ENCODE data around the gene FOXJ2. TPM values are rescaled to one million over a fixed set of nuclear protein-coding genes. Genes with fewer than 3 reads are reported as not detected.

The FOXJ2 gene
- total and polyA plus RNA-seq, 2 donors (not counting 1 experiment from before 2014, with no cell fraction given) = 9.5 to 19.4 TPM

DNA sequence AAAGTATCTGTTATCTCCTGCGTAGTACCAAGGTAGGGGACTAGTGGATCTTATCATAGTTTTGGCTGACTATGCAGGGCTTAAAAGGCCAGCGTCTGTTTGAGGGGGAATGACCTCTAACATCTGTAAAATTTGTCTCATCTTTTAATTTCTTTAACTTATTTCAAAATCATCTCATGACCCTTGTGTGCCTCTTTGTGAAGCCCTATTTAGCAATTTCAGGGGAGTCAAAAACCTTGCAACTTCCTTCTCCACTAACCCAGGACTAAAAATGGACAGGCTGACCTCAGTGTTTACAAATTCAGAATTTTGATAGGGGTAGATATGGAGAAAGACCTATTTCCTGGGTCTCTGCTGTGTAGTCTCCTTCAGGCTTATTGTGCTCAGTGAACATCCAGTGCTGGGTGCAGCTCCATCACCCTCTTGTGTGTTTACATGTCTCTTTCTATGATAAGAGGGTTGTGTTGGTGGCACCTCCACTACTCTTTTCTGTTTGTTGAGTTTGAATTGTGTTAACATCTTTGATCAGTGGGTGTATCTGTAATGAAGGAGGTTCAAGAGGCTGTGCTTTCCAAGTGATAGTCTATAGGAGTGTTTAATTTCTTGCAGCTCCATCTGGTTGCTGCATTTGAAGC, 63.9 kb downstream of the FOXJ2 start:
- H3K4me1 ChIP-seq (ENCODE audit: control insufficient read depth in 2 of 2, insufficient read depth in 2 of 2, low read length in 2 of 2) = no peaks in the 10 kb centered on the region
- WGBS (ENCODE audit: insufficient coverage) = no CpG with 5 or more reads among the region's 2 CpGs
- intact Hi-C loops (cut with micrococcal nuclease) = no loop called here
- no peak overlapping the region for H3K4me3 ChIP-seq (ENCODE audit: control extremely low read depth in 1 of 5, extremely low read depth in 1 of 5, insufficient read depth in 1 of 5, low read depth in 2 of 5, low read length in 4 of 5)
- H3K4me2 ChIP-seq (replicated peaks; ENCODE audit: low read depth, low read length, poor library complexity, severe bottlenecking) = no peak overlapping the region
- no peaks in the 10 kb centered on the region for H3K79me2 ChIP-seq (ENCODE audit: control insufficient read depth, insufficient read depth, low read length)
- Mint-ChIP-seq H3K9me3 (ENCODE audit: insufficient read depth) (no peaks in the 10 kb centered on the region), H3K27me3 (no peaks in the 10 kb centered on the region), H3K27ac (no peak overlapping the region), H3K4me1 (no peaks in the 10 kb centered on the region), H3K4me3 (no peak overlapping the region)
- no peaks in the 10 kb centered on the region for H4K20me1 ChIP-seq (ENCODE audit: control insufficient read depth, insufficient read depth, low read length, poor library complexity, severe bottlenecking)
- peaks cover 14 to 55% of the 10 kb centered on the region in 2 experiments for H3K36me3 ChIP-seq (replicated peaks in 1 of 2; ENCODE audit: control extremely low read depth in 1 of 2, control insufficient read depth in 1 of 2, extremely low read depth in 1 of 2, insufficient read depth in 2 of 2, low read length in 1 of 2)
- CTCF ChIA-PET = interaction anchor here (0.9 kb wide), 1 partner anchor 13 kb away, joined by 3 read pairs; no protein-coding TSS in a partner anchor
- ATAC-seq (ENCODE audit: low read depth) (no peak), DNase-seq (no peak)
- H3K27ac ChIP-seq (ENCODE audit: low read length in 2 of 2) = no peak overlapping the region
- TF ChIP-seq EZH2 (IDR thresholded peaks at IDR 0.05; ENCODE audit: borderline replicate concordance, insufficient read depth, low read depth, low read length, poor library complexity, severe bottlenecking) (no peak), CTCF (IDR thresholded peaks at IDR 0.05) (no peak)
- no peak overlapping the region for H3K9ac ChIP-seq (ENCODE audit: low read length)
- H3K27me3 ChIP-seq (replicated peaks in 1 of 4; ENCODE audit: control extremely low read depth in 1 of 4, control insufficient read depth in 3 of 4, insufficient read depth in 4 of 4, low read length in 3 of 4) = no peaks in the 10 kb centered on the region
- no peaks in the 10 kb centered on the region for H3K9me3 ChIP-seq (ENCODE audit: control extremely low read depth in 1 of 3, control insufficient read depth in 2 of 3, insufficient read depth in 1 of 3, low read length in 2 of 3)
- POLR2A ChIA-PET = no interaction called here
- no peak overlapping the region for H2AFZ ChIP-seq (ENCODE audit: insufficient read depth, low read depth, low read length, poor library complexity, severe bottlenecking)

- no peaks in the 10 kb centered on the region for H3K79me2 ChIP-seq (ENCODE audit: control insufficient read depth, insufficient read depth, low read length)
- H3K9me3 ChIP-seq (ENCODE audit: control extremely low read depth in 1 of 3, control insufficient read depth in 2 of 3, insufficient read depth in 1 of 3, low read length in 2 of 3) = no peaks in the 10 kb centered on the region
- DNase-seq (no peak), ATAC-seq (ENCODE audit: low read depth) (no peak)
- no peak overlapping the region for H3K9ac ChIP-seq (ENCODE audit: low read length)
- 100% methylated on average over 3 of the region's 3 CpGs for WGBS (ENCODE audit: insufficient coverage)
- Mint-ChIP-seq H3K4me1 (no peaks in the 10 kb centered on the region), H3K27me3 (no peaks in the 10 kb centered on the region), H3K9me3 (ENCODE audit: insufficient read depth) (no peaks in the 10 kb centered on the region), H3K4me3 (no peak overlapping the region), H3K27ac (no peak overlapping the region)
- no peaks in the 10 kb centered on the region for H3K4me1 ChIP-seq (ENCODE audit: control insufficient read depth in 2 of 2, insufficient read depth in 2 of 2, low read length in 2 of 2)
- no peak overlapping the region for H3K27ac ChIP-seq (ENCODE audit: low read length in 2 of 2)
- H3K4me3 ChIP-seq (ENCODE audit: control extremely low read depth in 1 of 5, extremely low read depth in 1 of 5, insufficient read depth in 1 of 5, low read depth in 2 of 5, low read length in 4 of 5) = no peak overlapping the region
- H3K27me3 ChIP-seq (replicated peaks in 1 of 4; ENCODE audit: control extremely low read depth in 1 of 4, control insufficient read depth in 3 of 4, insufficient read depth in 4 of 4, low read length in 3 of 4) = no peaks in the 10 kb centered on the region
- intact Hi-C loops (cut with micrococcal nuclease) = no loop called here
- H3K4me2 ChIP-seq (replicated peaks; ENCODE audit: low read depth, low read length, poor library complexity, severe bottlenecking) = no peak overlapping the region
- no peak overlapping the region for H2AFZ ChIP-seq (ENCODE audit: insufficient read depth, low read depth, low read length, poor library complexity, severe bottlenecking)
- no peak for TF ChIP-seq EZH2 (IDR thresholded peaks at IDR 0.05; ENCODE audit: borderline replicate concordance, insufficient read depth, low read depth, low read length, poor library complexity, severe bottlenecking)
- peaks cover 9 to 28% of the 10 kb centered on the region in 2 experiments for H3K36me3 ChIP-seq (replicated peaks in 1 of 2; ENCODE audit: control extremely low read depth in 1 of 2, control insufficient read depth in 1 of 2, extremely low read depth in 1 of 2, insufficient read depth in 2 of 2, low read length in 1 of 2)
- ChIA-PET POLR2A (interaction anchor here (0.6 kb wide), 1 partner anchor 31 kb away, joined by 5 read pairs; no protein-coding TSS in a partner anchor), CTCF (interaction anchor here (1.7 to 2.1 kb wide), 2 partner anchors 10 to 21 kb away, joined by 4 to 5 read pairs; no protein-coding TSS in a partner anchor)
- no peaks in the 10 kb centered on the region for H4K20me1 ChIP-seq (ENCODE audit: control insufficient read depth, insufficient read depth, low read length, poor library complexity, severe bottlenecking)
These were observed 66.7 kb downstream of the FOXJ2 start for GRCh38 chr12:8099235-8099634.

Other genes with a start within 250 kb of the FOXJ2 start
- gene NANOG, start 243.3 kb upstream of the FOXJ2 start, total RNA-seq = not detected in 2 replicates
- not detected in 2 replicates for gene NANOG, start 243.3 kb upstream of the FOXJ2 start, polyA plus RNA-seq
- 4.0 and 4.7 TPM in 2 replicates for gene SLC2A14, start 159.8 kb upstream of the FOXJ2 start, total RNA-seq
- 2.5 and 8.5 TPM in 2 replicates for gene SLC2A14, start 159.8 kb upstream of the FOXJ2 start, polyA plus RNA-seq
- gene SLC2A3, start 96.5 kb upstream of the FOXJ2 start, total RNA-seq = 209 and 215 TPM in 2 replicates
- gene SLC2A3, start 96.5 kb upstream of the FOXJ2 start, polyA plus RNA-seq = 284 and 440 TPM in 2 replicates
- 0.15 and 0.64 TPM in 2 replicates for gene C3AR1, start 33.6 kb downstream of the FOXJ2 start, total RNA-seq
- gene C3AR1, start 33.6 kb downstream of the FOXJ2 start, polyA plus RNA-seq = 0.06 and 0.13 TPM in 2 replicates
- gene NECAP1, start 49.6 kb downstream of the FOXJ2 start, total RNA-seq = 41.5 and 45.0 TPM in 2 replicates
- gene NECAP1, start 49.6 kb downstream of the FOXJ2 start, polyA plus RNA-seq = 30.4 and 63.5 TPM in 2 replicates
- gene CLEC4A, start 90.9 kb downstream of the FOXJ2 start, total RNA-seq = 1.6 and 3.2 TPM in 2 replicates
- gene CLEC4A, start 90.9 kb downstream of the FOXJ2 start, polyA plus RNA-seq = 6.1 and 19.0 TPM in 2 replicates
- gene ZNF705A, start 124.3 kb downstream of the FOXJ2 start, total RNA-seq = not detected in 2 replicates
- not detected in 2 replicates for gene ZNF705A, start 124.3 kb downstream of the FOXJ2 start, polyA plus RNA-seq
- gene FAM90A1, start 194.9 kb downstream of the FOXJ2 start, total RNA-seq = 0.17 and 0.34 TPM in 2 replicates
- 0.25 and 0.27 TPM in 2 replicates for gene FAM90A1, start 194.9 kb downstream of the FOXJ2 start, polyA plus RNA-seq

All from B cell (primary cell).